ENCODE measurements around the gene INPP4A.
"Not testable (repeated sequence)": the region's sequence is repeated elsewhere in the genome, so short reads cannot be mapped to it uniquely, and the experiment has no call there.

The INPP4A gene

GRCh38 chr2:98416383-98417159 lies 28.1 kb upstream of the INPP4A start:
- no peaks in the 10 kb centered on the region for H3K27me3 ChIP-seq (ENCODE audit: control insufficient read depth, insufficient read depth, low read length)
- H3K9ac ChIP-seq (ENCODE audit: low read length): no peak overlapping the region
- H3K27ac ChIP-seq (ENCODE audit: low read depth, low read length): no peak overlapping the region
- no peak overlapping the region for H3K4me3 ChIP-seq (ENCODE audit: low read length)
- no peaks in the 10 kb centered on the region for H3K36me3 ChIP-seq (ENCODE audit: control insufficient read depth, insufficient read depth, low read length)
- H3K4me1 ChIP-seq (ENCODE audit: control insufficient read depth, insufficient read depth, low read length): peaks cover 2% of the 10 kb centered on the region

GRCh38 chr2:98419544-98419943 lies 25.1 kb upstream of the INPP4A start:
- H3K27ac ChIP-seq (ENCODE audit: low read depth, low read length): no peak overlapping the region
- no peaks in the 10 kb centered on the region for H3K4me1 ChIP-seq (ENCODE audit: control insufficient read depth, insufficient read depth, low read length)
- H3K27me3 ChIP-seq (ENCODE audit: control insufficient read depth, insufficient read depth, low read length): no peaks in the 10 kb centered on the region
- H3K36me3 ChIP-seq (ENCODE audit: control insufficient read depth, insufficient read depth, low read length): no peaks in the 10 kb centered on the region
- no peak overlapping the region for H3K9ac ChIP-seq (ENCODE audit: low read length)
- no peak overlapping the region for H3K4me3 ChIP-seq (ENCODE audit: low read length)

- H3K27ac ChIP-seq (ENCODE audit: low read depth, low read length): no peak overlapping the region
Measured at GRCh38 chr2:98419977-98420725, 24.5 kb upstream of the INPP4A start.

GRCh38 chr2:98422449-98422848 lies 22.2 kb upstream of the INPP4A start:
- H3K27ac ChIP-seq (ENCODE audit: low read depth, low read length): no peak overlapping the region
- H3K9ac ChIP-seq (ENCODE audit: low read length): no peak overlapping the region
- no peaks in the 10 kb centered on the region for H3K27me3 ChIP-seq (ENCODE audit: control insufficient read depth, insufficient read depth, low read length)

More at GRCh38 chr2:98419977-98420725, 24.5 kb upstream of the INPP4A start:
- H3K27me3 ChIP-seq (ENCODE audit: control insufficient read depth, insufficient read depth, low read length): no peaks in the 10 kb centered on the region
- H3K4me1 ChIP-seq (ENCODE audit: control insufficient read depth, insufficient read depth, low read length): no peaks in the 10 kb centered on the region
- no peak overlapping the region for H3K4me3 ChIP-seq (ENCODE audit: low read length)
- H3K36me3 ChIP-seq (ENCODE audit: control insufficient read depth, insufficient read depth, low read length): no peaks in the 10 kb centered on the region
- no peak overlapping the region for H3K9ac ChIP-seq (ENCODE audit: low read length)

GRCh38 chr2:98426771-98427170 lies 17.9 kb upstream of the INPP4A start:
- Histone ChIP-seq H3K4me1 (ENCODE audit: control insufficient read depth, insufficient read depth, low read length) (no peaks in the 10 kb centered on the region), H3K9ac (ENCODE audit: low read length) (no peak overlapping the region), H3K27me3 (ENCODE audit: control insufficient read depth, insufficient read depth, low read length) (no peaks in the 10 kb centered on the region), H3K27ac (ENCODE audit: low read depth, low read length) (no peak overlapping the region), H3K4me3 (ENCODE audit: low read length) (no peak overlapping the region), H3K36me3 (ENCODE audit: control insufficient read depth, insufficient read depth, low read length) (no peaks in the 10 kb centered on the region)

More at GRCh38 chr2:98422449-98422848, 22.2 kb upstream of the INPP4A start:
- no peaks in the 10 kb centered on the region for H3K36me3 ChIP-seq (ENCODE audit: control insufficient read depth, insufficient read depth, low read length)
- no peak overlapping the region for H3K4me3 ChIP-seq (ENCODE audit: low read length)
- H3K4me1 ChIP-seq (ENCODE audit: control insufficient read depth, insufficient read depth, low read length): no peaks in the 10 kb centered on the region

- Histone ChIP-seq H3K4me3 (ENCODE audit: low read length) (no peak overlapping the region), H3K4me1 (ENCODE audit: control insufficient read depth, insufficient read depth, low read length) (no peaks in the 10 kb centered on the region), H3K27me3 (ENCODE audit: control insufficient read depth, insufficient read depth, low read length) (no peaks in the 10 kb centered on the region), H3K27ac (ENCODE audit: low read depth, low read length) (no peak overlapping the region), H3K9ac (ENCODE audit: low read length) (no peak overlapping the region), H3K36me3 (ENCODE audit: control insufficient read depth, insufficient read depth, low read length) (no peaks in the 10 kb centered on the region)
Measured at GRCh38 chr2:98432145-98432544, 12.5 kb upstream of the INPP4A start.

GRCh38 chr2:98433363-98433964 lies 11.2 kb upstream of the INPP4A start:
- Histone ChIP-seq H3K27ac (ENCODE audit: low read depth, low read length) (no peak overlapping the region), H3K9ac (ENCODE audit: low read length) (no peak overlapping the region), H3K36me3 (ENCODE audit: control insufficient read depth, insufficient read depth, low read length) (no peaks in the 10 kb centered on the region), H3K27me3 (ENCODE audit: control insufficient read depth, insufficient read depth, low read length) (no peaks in the 10 kb centered on the region), H3K4me3 (ENCODE audit: low read length) (no peak overlapping the region), H3K4me1 (ENCODE audit: control insufficient read depth, insufficient read depth, low read length) (no peaks in the 10 kb centered on the region)

- no peak overlapping the region for H3K9ac ChIP-seq (ENCODE audit: low read length)
- H3K36me3 ChIP-seq (ENCODE audit: control insufficient read depth, insufficient read depth, low read length): no peaks in the 10 kb centered on the region
- H3K27ac ChIP-seq (ENCODE audit: low read depth, low read length): no peak overlapping the region
- H3K4me1 ChIP-seq (ENCODE audit: control insufficient read depth, insufficient read depth, low read length): no peaks in the 10 kb centered on the region
- no peaks in the 10 kb centered on the region for H3K27me3 ChIP-seq (ENCODE audit: control insufficient read depth, insufficient read depth, low read length)
- H3K4me3 ChIP-seq (ENCODE audit: low read length): no peak overlapping the region
Measured at GRCh38 chr2:98434492-98434891, 10.2 kb upstream of the INPP4A start.

GRCh38 chr2:98435670-98436069 lies 9.0 kb upstream of the INPP4A start:
- not testable (repeated sequence) for H3K27ac ChIP-seq (ENCODE audit: low read depth, low read length); H3K36me3 ChIP-seq (ENCODE audit: control insufficient read depth, insufficient read depth, low read length); H3K9ac ChIP-seq (ENCODE audit: low read length); H3K27me3 ChIP-seq (ENCODE audit: control insufficient read depth, insufficient read depth, low read length); H3K4me1 ChIP-seq (ENCODE audit: control insufficient read depth, insufficient read depth, low read length); H3K4me3 ChIP-seq (ENCODE audit: low read length)

GRCh38 chr2:98436734-98437133 lies 7.9 kb upstream of the INPP4A start:
- Histone ChIP-seq H3K9ac (ENCODE audit: low read length) (no peak overlapping the region), H3K27ac (ENCODE audit: low read depth, low read length) (no peak overlapping the region), H3K36me3 (ENCODE audit: control insufficient read depth, insufficient read depth, low read length) (no peaks in the 10 kb centered on the region), H3K4me3 (ENCODE audit: low read length) (no peak overlapping the region), H3K27me3 (ENCODE audit: control insufficient read depth, insufficient read depth, low read length) (no peaks in the 10 kb centered on the region), H3K4me1 (ENCODE audit: control insufficient read depth, insufficient read depth, low read length) (no peaks in the 10 kb centered on the region)

GRCh38 chr2:98438190-98439133 lies 6.2 kb upstream of the INPP4A start:
- Histone ChIP-seq H3K4me1 (ENCODE audit: control insufficient read depth, insufficient read depth, low read length) (no peaks in the 10 kb centered on the region), H3K36me3 (ENCODE audit: control insufficient read depth, insufficient read depth, low read length) (no peaks in the 10 kb centered on the region), H3K4me3 (ENCODE audit: low read length) (no peak overlapping the region), H3K9ac (ENCODE audit: low read length) (no peak overlapping the region), H3K27ac (ENCODE audit: low read depth, low read length) (no peak overlapping the region), H3K27me3 (ENCODE audit: control insufficient read depth, insufficient read depth, low read length) (no peaks in the 10 kb centered on the region)

Measured in rectal smooth muscle tissue (tissue), 1 donor.